ENCODE results near the gene PATJ. TPM values are rescaled to one million over a fixed set of nuclear protein-coding genes. Genes with fewer than 3 reads are reported as not detected.

PATJ gene
- polyA plus RNA-seq, 1 donor (not counting 4 experiments of a cell fraction or from before 2014, with no cell fraction given), result 28.1 TPM

GRCh38 chr1:62090016-62090415 is 347.7 kb downstream of the PATJ start:
- no peak for TF ChIP-seq CTCF (optimal IDR thresholded peaks at IDR 0.05 in 1 of 3, IDR thresholded peaks at IDR 0.05 in 1 of 3, conservative IDR thresholded peaks at IDR 0.05 in 1 of 3; ENCODE audit: extremely low read depth in 1 of 3, insufficient read depth in 2 of 3, low read length in 3 of 3)
- TF ChIP-seq EZH2 (IDR thresholded peaks at IDR 0.05; ENCODE audit: low read length), result no peak
- Histone ChIP-seq H3K9me1 (ENCODE audit: control insufficient read depth, extremely low read depth, insufficient read depth, low read length) (no peaks in the 10 kb centered on the region), H3K36me3 (ENCODE audit: control insufficient read depth in 2 of 2, extremely low read depth in 1 of 2, insufficient read depth in 2 of 2, low read length in 2 of 2) (peaks cover 5 to 12% of the 10 kb centered on the region in 2 experiments), H3K9me3 (ENCODE audit: control insufficient read depth, low read depth, low read length) (no peaks in the 10 kb centered on the region), H4K20me1 (ENCODE audit: control insufficient read depth, extremely low read depth, insufficient read depth, low read length) (no peaks in the 10 kb centered on the region), H3K27me3 (ENCODE audit: control insufficient read depth, extremely low read depth, insufficient read depth, low read length) (no peaks in the 10 kb centered on the region), H3K4me2 (ENCODE audit: control insufficient read depth, extremely low read depth, insufficient read depth, low read depth, low read length) (no peak overlapping the region), H2AFZ (ENCODE audit: control insufficient read depth, low read length) (no peak overlapping the region), H3K9ac (ENCODE audit: control insufficient read depth, extremely low read depth, insufficient read depth, low read length) (no peak overlapping the region), H3K4me1 (ENCODE audit: control insufficient read depth, extremely low read depth, insufficient read depth, low read length) (no peaks in the 10 kb centered on the region), H3K27ac (ENCODE audit: control insufficient read depth, insufficient read depth, low read length) (no peak overlapping the region), H3K4me3 (ENCODE audit: control insufficient read depth in 2 of 3, extremely low read depth in 1 of 3, insufficient read depth in 2 of 3, low read depth in 1 of 3, low read length in 3 of 3) (no peak overlapping the region), H3K79me2 (ENCODE audit: control insufficient read depth, insufficient read depth, low read length) (no peaks in the 10 kb centered on the region)
- FAIRE-seq (no peak), DNase-seq (ENCODE audit: low read depth, low spot score) (no peak)
- dilution Hi-C loops (cut with MboI; ENCODE audit: extremely low pct_ligation_motif_present, low sequenced_read_pairs), result no loop called here

- Histone ChIP-seq H3K9me1 (ENCODE audit: control insufficient read depth, extremely low read depth, insufficient read depth, low read length) (no peaks in the 10 kb centered on the region), H3K27ac (ENCODE audit: control insufficient read depth, insufficient read depth, low read length) (no peak overlapping the region), H3K79me2 (ENCODE audit: control insufficient read depth, insufficient read depth, low read length) (no peaks in the 10 kb centered on the region), H2AFZ (ENCODE audit: control insufficient read depth, low read length) (no peak overlapping the region), H3K27me3 (ENCODE audit: control insufficient read depth, extremely low read depth, insufficient read depth, low read length) (no peaks in the 10 kb centered on the region), H3K9ac (ENCODE audit: control insufficient read depth, extremely low read depth, insufficient read depth, low read length) (no peak overlapping the region), H3K4me2 (ENCODE audit: control insufficient read depth, extremely low read depth, insufficient read depth, low read depth, low read length) (no peak overlapping the region), H3K36me3 (ENCODE audit: control insufficient read depth in 2 of 2, extremely low read depth in 1 of 2, insufficient read depth in 2 of 2, low read length in 2 of 2) (peaks cover 0 to 9% of the 10 kb centered on the region in 2 experiments), H3K9me3 (ENCODE audit: control insufficient read depth, low read depth, low read length) (no peaks in the 10 kb centered on the region), H3K4me3 (ENCODE audit: control insufficient read depth in 2 of 3, extremely low read depth in 1 of 3, insufficient read depth in 2 of 3, low read depth in 1 of 3, low read length in 3 of 3) (no peak overlapping the region), H4K20me1 (ENCODE audit: control insufficient read depth, extremely low read depth, insufficient read depth, low read length) (no peaks in the 10 kb centered on the region), H3K4me1 (ENCODE audit: control insufficient read depth, extremely low read depth, insufficient read depth, low read length) (no peaks in the 10 kb centered on the region)
- dilution Hi-C loops (cut with MboI; ENCODE audit: extremely low pct_ligation_motif_present, low sequenced_read_pairs), result no loop called here
- FAIRE-seq (no peak), DNase-seq (ENCODE audit: low read depth, low spot score) (no peak)
- TF ChIP-seq CTCF (optimal IDR thresholded peaks at IDR 0.05 in 1 of 3, IDR thresholded peaks at IDR 0.05 in 1 of 3, conservative IDR thresholded peaks at IDR 0.05 in 1 of 3; ENCODE audit: extremely low read depth in 1 of 3, insufficient read depth in 2 of 3, low read length in 3 of 3) (no peak), EZH2 (IDR thresholded peaks at IDR 0.05; ENCODE audit: low read length) (no peak)
These were observed 349.8 kb downstream of the PATJ start for GRCh38 chr1:62092110-62092509.

Data from keratinocyte (primary cell).